PC-3 (cell line): ENCODE results near the gene ASMTL.

Experiments
- EZH2 ChIP-seq: fragments of 300-600 bp; sonication (generic); IDR thresholded peaks from one replicate; pipeline ENCODE4 v1.6.1; 2017; ENCODE audit warnings: antibody characterized with exemption, mild to moderate bottlenecking, low read length; ENCODE audit not compliant: unreplicated experiment
- TF ChIP-seq, protein P1 (sequence below): fragments of 300-600 bp; sonication (generic); conservative IDR thresholded peaks from 2 replicates; pipeline ENCODE4 v1.5.1; 2017; ENCODE audit warnings: antibody characterized with exemption, low read depth, mild to moderate bottlenecking, low read length

DNA sequence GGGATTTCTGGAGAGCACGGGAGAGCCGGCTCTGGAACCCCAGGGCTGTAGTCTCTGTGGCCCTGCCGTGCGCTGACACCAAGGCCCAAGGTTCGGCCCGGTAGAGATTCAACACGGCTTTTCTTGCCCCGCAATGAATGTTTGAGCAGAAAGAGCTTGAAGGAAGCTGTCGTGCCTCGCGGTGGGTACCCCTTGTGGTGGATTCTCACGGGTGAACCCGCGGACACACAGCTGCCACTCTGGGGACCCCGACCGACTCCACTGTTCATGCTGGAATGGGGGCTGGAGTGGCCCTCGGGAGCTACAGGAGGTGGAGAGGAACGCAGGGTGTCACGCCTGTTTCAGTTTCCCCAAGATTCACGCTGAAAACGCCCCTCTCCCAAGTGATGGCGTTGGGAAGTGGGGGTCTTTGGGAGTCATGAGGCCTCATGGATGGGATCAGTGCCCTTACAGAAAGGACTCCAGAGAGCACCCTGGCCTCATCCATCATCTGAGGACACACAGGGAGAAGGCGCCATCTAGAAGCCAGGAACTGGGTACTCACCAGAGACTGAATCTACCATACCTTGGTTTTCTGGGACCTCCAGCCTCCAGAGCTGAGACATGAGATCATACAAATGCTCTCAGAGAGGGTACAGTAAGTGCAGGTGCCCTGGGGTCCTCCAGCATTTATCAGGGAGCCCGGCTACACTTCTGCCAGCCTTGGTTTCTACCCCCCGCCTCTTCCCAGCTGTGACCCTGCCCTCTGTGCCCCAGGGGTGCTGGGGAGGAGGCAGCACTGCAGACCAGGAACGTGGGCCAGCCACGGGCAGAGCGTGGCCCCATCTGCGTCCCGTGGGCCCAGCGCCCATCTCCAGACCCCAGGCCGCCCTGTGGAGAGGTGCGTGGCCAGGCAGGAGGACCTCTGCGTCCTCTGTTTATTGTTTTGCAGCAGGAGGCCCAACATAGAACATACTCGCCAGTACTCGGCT is 67.2 kb downstream of the ASMTL start:
- TF ChIP-seq, protein P1, sequence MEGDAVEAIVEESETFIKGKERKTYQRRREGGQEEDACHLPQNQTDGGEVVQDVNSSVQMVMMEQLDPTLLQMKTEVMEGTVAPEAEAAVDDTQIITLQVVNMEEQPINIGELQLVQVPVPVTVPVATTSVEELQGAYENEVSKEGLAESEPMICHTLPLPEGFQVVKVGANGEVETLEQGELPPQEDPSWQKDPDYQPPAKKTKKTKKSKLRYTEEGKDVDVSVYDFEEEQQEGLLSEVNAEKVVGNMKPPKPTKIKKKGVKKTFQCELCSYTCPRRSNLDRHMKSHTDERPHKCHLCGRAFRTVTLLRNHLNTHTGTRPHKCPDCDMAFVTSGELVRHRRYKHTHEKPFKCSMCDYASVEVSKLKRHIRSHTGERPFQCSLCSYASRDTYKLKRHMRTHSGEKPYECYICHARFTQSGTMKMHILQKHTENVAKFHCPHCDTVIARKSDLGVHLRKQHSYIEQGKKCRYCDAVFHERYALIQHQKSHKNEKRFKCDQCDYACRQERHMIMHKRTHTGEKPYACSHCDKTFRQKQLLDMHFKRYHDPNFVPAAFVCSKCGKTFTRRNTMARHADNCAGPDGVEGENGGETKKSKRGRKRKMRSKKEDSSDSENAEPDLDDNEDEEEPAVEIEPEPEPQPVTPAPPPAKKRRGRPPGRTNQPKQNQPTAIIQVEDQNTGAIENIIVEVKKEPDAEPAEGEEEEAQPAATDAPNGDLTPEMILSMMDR, result no peak
- no peak for TF ChIP-seq EZH2
